Ishikawa (cell line): ENCODE measurements around the gene TBC1D19.

Experiments
- CEBPB ChIP-seq: IDR thresholded peaks from 2 replicates; pipeline ENCODE4 v1.6.1; 2012
- CREB1 ChIP-seq: IDR thresholded peaks from 2 replicates; pipeline ENCODE4 v1.6.1; 2012; ENCODE audit warnings: low read depth
- EGR1 ChIP-seq: IDR thresholded peaks from 2 replicates; pipeline ENCODE4 v1.6.1; 2012
- EP300 ChIP-seq: IDR thresholded peaks from 2 replicates; pipeline ENCODE4 v1.6.1; 2012; ENCODE audit warnings: borderline replicate concordance
- FOXM1 ChIP-seq: IDR thresholded peaks from 2 replicates; pipeline ENCODE4 v1.6.1; 2012; ENCODE audit warnings: low read depth, borderline replicate concordance
- MAX ChIP-seq: IDR thresholded peaks from 2 replicates; pipeline ENCODE4 v1.6.1; 2012
- NFIC ChIP-seq: IDR thresholded peaks from 2 replicates; pipeline ENCODE4 v1.6.1; 2012
- RAD21 ChIP-seq: IDR thresholded peaks from 2 replicates; pipeline ENCODE4 v1.6.1; 2012; ENCODE audit warnings: low read depth
- REST ChIP-seq: IDR thresholded peaks from 2 replicates; pipeline ENCODE4 v1.6.1; 2012; ENCODE audit warnings: low read depth, mild to moderate bottlenecking
- TAF1 ChIP-seq: IDR thresholded peaks from 2 replicates; pipeline ENCODE4 v1.6.1; 2012; ENCODE audit warnings: low read depth, mild to moderate bottlenecking
- TCF12 ChIP-seq: IDR thresholded peaks from 2 replicates; pipeline ENCODE4 v1.6.1; 2012; ENCODE audit warnings: low read depth
- TEAD4 ChIP-seq: IDR thresholded peaks from 2 replicates; pipeline ENCODE4 v1.6.1; 2012
- USF1 ChIP-seq: IDR thresholded peaks from 2 replicates; pipeline ENCODE4 v1.6.1; 2012
- YY1 ChIP-seq: IDR thresholded peaks from 2 replicates; pipeline ENCODE4 v1.6.1; 2012; ENCODE audit warnings: low read depth
- ZBTB7A ChIP-seq: IDR thresholded peaks from 2 replicates; pipeline ENCODE4 v1.6.1; 2012; ENCODE audit warnings: low read depth

Gene TBC1D19

GRCh38 chr4:26609391-26609790, 25.5 kb downstream of the TBC1D19 start:
- no peak for TF ChIP-seq YY1
- no peak for TF ChIP-seq EP300
- no peak for TF ChIP-seq TCF12
- TF ChIP-seq NFIC, result no peak

- TF ChIP-seq CEBPB, result no peak
- TF ChIP-seq RAD21, result no peak
- TF ChIP-seq TEAD4, result no peak
- TF ChIP-seq FOXM1, result no peak
- no peak for TF ChIP-seq CREB1
- TF ChIP-seq USF1, result no peak
- no peak for TF ChIP-seq ZBTB7A
- no peak for TF ChIP-seq TAF1
- no peak for TF ChIP-seq EGR1
- TF ChIP-seq TCF12, result no peak
- TF ChIP-seq YY1, result no peak
- no peak for TF ChIP-seq REST
- TF ChIP-seq EP300, result no peak
- TF ChIP-seq NFIC, result no peak
- no peak for TF ChIP-seq MAX
Observed at GRCh38 chr4:26609868-26610267, 26.0 kb downstream of the TBC1D19 start.

- no peak for TF ChIP-seq NFIC
- no peak for TF ChIP-seq ZBTB7A
- no peak for TF ChIP-seq FOXM1
- TF ChIP-seq TAF1, result no peak
- no peak for TF ChIP-seq RAD21
Observed at GRCh38 chr4:26611372-26611771, 27.5 kb downstream of the TBC1D19 start.

GRCh38 chr4:26611885-26612284, 28.0 kb downstream of the TBC1D19 start:
- TF ChIP-seq REST (no peak), MAX (no peak)

- TF ChIP-seq CREB1 (no peak), ZBTB7A (no peak), NFIC (no peak), MAX (no peak), YY1 (no peak), USF1 (no peak), TAF1 (no peak), EP300 (no peak)
Observed at GRCh38 chr4:26613237-26613636, 29.4 kb downstream of the TBC1D19 start.

GRCh38 chr4:26613735-26614134, 29.9 kb downstream of the TBC1D19 start:
- no peak for TF ChIP-seq FOXM1

GRCh38 chr4:26619784-26620183, 35.9 kb downstream of the TBC1D19 start:
- no peak for TF ChIP-seq FOXM1
- TF ChIP-seq CEBPB, result no peak
- no peak for TF ChIP-seq TAF1
- TF ChIP-seq TEAD4, result no peak
- TF ChIP-seq ZBTB7A, result no peak
- no peak for TF ChIP-seq EP300
- no peak for TF ChIP-seq RAD21
- TF ChIP-seq REST, result no peak
- TF ChIP-seq EGR1, result no peak
- no peak for TF ChIP-seq USF1
- no peak for TF ChIP-seq MAX
- TF ChIP-seq NFIC, result no peak
- TF ChIP-seq CREB1, result no peak
- no peak for TF ChIP-seq TCF12
- TF ChIP-seq YY1, result no peak
